IPS-18c (cell line): ENCODE data around the gene SSH2.

Experiments used
- H3K4me3 ChIP-seq: 2 replicates; pipeline ENCODE4 v1.7.0; 2013; ENCODE audit warnings: low read depth, mild to moderate bottlenecking, low read length, moderate library complexity; ENCODE audit not compliant: insufficient read depth
- H3K9me3 ChIP-seq: one replicate; pipeline ENCODE4 v1.6.1; 2013; ENCODE audit warnings: mild to moderate bottlenecking, low read length, moderate library complexity; ENCODE audit not compliant: control insufficient read depth, insufficient read depth

Gene SSH2

DNA sequence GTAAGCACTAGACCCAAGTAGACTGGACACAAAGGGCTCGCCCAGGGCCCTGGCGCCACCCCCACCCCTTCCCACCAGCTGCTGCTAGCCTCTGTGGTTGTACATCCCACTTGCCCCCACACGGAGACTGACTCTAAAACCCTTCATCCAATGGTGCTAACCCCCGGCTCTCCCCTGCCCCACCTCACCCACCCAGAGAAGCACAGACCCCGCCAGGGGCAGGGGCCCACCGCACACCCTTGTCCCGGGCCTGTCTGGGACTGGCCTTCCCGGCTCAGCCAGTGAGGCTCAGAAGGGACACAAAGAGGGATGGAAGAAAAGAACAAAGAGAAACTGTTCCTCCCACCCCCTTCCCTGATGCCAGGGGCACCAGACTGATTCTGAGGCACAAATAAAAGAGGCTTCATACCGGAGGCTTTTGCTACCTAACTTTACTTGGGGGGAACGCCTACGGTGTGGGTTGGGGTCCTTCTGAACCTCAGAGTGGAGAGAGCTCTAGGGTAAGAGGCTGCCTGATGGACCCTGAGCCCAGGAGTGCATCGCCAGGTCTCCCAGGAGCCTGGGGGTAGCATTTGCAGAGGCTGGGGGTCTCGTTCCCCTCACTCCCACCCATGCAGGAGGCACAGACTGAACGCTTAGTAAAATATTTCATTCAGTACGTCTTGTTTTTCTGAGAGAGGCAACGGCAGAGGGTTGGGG, 315.5 kb downstream of the SSH2 start:
- H3K9me3 ChIP-seq = peaks cover 4% of the 10 kb centered on the region

DNA sequence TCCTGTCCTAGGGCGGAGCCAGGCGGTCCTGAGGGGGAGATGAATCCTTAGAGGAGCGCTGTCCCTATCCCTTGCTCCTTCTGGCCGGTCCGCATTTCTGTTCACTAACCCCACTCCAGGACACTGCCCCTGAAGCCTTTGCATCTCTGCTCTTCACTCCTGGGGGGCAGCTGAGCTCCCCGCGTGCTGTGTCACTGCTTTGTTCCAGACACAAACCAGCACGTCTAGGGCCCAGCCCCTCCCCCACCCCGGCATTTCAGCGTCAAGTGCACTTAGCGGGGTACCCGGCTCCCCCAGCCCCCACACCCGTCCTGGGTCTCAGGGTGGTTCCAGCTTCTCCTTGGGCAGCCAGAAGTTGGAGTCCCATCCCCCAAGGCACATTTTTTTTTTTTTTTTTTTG, 316.2 kb downstream of the SSH2 start:
- Histone ChIP-seq H3K4me3 (peak overlapping the region; percentile 44), H3K9me3 (peaks cover 4% of the 10 kb centered on the region)

More for the DNA sequence above, 315.5 kb downstream of the SSH2 start:
- no peak overlapping the region for H3K4me3 ChIP-seq

DNA sequence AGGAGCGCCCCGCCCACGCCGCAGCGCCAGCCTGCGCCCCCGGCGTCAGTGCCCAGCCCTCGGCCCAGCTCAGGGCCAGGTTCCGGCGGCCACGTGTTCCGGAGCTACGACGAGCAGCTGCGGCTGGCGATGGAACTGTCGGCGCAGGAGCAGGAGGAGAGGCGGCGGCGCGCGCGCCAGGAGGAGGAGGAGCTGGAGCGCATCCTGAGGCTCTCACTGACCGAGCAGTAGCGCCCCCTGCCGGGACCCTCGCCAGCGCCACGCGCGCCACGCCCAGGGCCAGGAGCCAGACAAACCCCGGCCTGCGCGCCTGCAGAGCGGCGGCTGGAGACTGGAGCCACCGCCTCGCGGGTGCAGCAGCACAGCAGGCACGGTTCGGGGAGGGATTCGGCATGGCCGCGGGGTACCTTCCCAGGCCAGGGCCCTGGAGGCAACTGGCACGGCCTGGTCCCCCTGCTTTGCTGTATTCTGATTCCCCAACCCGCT, 316.6 kb downstream of the SSH2 start:
- Histone ChIP-seq H3K9me3 (peaks cover 4% of the 10 kb centered on the region), H3K4me3 (peak overlapping the region; percentile 44)

DNA sequence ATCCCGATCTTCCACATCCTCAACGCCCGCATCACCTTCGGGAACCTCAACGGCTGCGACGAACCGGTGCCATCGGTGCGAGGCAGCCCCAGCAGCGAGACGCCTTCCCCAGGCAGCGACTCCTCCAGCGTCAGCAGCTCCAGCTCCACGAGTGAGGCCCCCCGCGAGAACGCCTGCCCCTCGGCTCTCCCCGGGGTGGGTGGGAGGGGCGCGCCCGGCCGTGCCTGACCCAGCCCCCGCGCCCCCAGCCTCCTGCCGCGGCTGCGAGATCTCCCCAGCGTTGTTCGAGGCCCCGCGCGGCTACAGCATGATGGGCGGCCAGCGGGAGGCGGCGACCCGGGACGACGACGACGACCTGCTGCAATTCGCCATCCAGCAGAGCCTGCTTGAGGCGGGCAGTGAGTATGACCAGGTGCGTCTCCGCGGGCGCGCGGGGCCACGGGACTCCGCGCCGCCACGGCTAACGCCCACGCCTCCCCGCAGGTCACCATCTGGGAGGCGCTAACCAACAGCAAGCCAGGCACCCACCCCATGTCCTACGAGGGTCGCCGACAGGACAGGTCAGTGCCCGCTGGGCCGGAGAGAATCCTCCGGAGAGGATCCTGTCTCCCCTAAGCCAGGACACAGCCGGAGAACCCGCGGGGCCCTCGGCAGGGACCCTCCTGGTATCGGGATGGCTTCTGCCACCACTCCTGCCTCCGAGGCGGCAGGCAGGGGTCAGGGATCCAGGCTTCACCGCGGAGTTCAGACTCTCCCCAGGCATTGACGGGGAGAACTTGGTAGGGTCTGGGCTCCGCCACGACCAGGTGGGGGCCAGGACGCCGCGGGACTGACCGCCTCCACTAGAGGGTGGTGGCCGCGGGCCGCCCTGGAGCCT, 317.4 kb downstream of the SSH2 start:
- H3K9me3 ChIP-seq = peaks cover 4% of the 10 kb centered on the region
- no peak overlapping the region for H3K4me3 ChIP-seq

DNA sequence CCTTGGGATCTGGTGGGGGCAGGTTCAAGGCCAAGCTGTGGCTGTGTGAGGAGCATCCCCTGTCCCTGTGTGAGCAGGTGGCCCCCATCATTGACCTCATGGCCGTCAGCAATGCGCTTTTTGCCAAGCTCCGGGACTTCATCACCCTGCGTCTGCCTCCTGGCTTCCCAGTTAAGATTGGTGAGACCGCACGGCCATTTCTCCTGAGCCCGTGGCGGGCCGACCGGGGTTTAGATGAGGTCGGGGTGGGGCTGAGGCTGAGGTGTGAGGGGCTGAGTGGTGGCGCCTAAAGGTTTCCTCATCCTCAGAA, 318.0 kb downstream of the SSH2 start:
- peaks cover 4% of the 10 kb centered on the region for H3K9me3 ChIP-seq
- H3K4me3 ChIP-seq = no peak overlapping the region

DNA sequence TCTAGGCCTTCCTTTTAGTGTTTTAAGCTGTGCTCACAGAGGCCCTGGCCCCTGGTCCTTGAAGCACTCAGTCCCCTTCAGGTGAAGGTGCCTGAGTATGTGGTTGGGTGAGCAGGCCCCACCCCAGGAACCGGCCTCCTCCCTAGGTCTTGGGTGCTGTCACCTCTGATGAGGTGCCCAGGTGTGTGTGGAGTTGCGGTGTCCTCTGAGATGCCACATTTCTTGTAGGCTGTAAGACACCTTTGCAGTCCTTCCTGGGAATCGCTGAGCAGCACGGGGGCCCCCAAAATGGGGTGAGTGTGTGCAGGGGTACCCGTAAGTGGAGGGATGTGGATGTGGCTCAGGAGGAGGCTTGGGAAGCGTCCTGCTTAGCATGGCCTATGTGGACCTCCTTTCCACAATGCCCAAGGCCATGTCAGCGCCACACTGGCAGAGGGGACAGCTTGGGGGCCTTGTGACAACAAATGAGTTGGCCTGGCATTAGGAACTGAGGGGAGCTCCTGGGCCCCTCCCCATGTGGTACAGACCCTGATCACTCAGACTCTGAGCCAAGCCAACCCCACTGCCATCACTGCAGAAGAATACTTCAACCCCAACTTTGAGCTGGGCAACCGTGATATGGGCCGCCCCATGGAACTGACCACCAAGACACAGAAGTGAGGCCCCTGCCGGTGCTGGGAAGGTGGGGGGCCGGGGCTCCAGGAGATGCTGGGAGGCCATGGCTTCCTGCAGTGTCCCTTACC, 318.5 kb downstream of the SSH2 start:
- no peak overlapping the region for H3K4me3 ChIP-seq
- H3K9me3 ChIP-seq = peaks cover 4% of the 10 kb centered on the region

DNA sequence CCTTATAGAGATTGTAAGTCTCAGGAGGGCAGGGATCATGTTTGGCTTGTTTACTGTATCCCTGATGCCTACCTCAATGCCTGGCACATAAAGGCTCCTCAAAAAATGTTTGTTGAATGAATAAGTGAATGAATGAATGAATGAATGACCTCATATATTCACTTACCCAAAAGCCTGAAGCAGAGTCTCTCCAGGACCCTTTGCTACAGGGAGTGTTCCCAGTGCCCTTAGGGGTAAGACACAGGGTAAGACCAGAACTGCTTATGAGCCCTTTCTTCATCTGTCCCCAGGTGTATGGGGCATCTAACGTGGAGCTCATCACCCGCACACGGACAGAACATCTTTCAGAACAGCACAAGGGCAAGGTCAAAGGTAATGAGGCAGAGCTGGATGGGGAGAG, 319.6 kb downstream of the SSH2 start:
- Histone ChIP-seq H3K9me3 (peaks cover 2% of the 10 kb centered on the region), H3K4me3 (no peak overlapping the region)

DNA sequence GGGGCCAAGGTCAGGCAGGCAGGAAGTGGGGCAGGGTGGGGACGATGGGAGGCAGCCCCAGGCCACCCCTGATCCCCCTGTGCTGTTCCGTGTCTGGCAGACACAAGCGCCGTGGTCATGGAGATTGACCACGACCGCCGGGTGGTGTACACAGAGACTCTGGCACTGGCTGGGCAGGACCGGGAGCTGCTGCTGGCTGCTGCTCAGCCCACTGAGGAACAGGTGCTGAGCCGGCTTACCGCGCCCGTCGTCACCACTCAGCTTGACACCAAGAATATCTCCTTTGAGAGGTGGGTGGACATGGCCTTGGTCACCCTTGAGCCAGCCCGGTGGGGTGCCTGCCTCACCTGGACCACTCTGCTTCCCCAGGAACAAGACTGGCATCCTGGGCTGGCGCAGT, 321.0 kb downstream of the SSH2 start:
- H3K4me3 ChIP-seq = no peak overlapping the region
- peaks cover 2% of the 10 kb centered on the region for H3K9me3 ChIP-seq

DNA sequence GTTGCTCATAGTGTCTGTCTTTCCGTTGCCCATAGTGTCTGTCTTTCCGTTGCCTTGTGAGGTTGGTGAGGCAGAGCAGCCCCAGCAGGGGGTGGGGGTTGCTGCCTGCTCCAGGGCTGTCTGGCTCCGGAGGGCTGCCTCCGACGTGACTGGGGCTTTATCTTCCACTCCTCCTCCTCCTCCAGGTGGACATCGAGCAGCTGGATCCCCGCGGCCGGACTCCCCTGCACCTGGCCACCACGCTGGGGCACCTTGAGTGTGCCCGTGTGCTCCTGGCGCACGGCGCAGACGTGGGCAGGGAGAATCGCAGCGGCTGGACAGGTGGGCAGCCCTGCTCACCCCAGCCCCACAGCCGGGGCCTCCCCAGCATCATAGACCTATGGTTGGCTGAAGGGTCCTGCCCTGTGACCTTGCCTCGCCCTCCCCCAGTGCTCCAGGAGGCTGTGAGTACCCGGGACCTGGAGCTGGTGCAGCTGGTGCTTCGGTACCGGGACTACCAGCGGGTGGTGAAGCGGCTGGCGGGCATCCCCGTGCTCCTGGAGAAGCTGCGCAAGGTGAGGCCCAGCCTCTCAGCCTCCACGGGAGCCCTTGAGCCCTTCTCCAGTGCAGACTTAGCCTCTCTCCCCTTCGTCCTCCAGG, 322.4 kb downstream of the SSH2 start:
- H3K4me3 ChIP-seq = no peak overlapping the region

DNA sequence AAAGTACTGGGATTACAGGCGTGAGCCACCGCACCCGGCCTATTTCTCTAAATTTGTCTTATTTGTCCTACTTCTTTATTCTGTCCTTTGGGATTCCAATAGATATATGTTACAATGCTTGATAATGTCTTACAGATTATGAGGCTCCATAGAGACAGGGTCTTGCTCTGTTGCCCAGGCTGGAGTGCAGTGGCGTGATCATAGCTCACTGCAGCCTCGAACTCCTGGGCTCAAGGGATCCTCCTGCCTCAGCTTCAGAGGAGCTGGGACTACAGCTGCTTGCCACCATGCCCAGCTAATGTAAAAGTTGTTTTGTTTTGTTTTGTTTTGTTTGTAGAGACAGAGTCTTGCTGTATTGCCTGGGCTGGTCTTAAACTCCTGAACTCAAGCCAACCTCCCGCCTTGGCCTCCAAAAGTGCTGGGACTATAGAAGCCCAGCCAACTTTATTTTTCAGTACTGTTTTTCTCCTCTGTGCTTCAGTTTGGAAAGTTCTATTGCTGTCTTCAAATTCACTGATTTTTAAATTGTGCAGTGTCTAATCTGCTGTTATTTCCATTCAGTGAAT, 326.8 kb downstream of the SSH2 start:
- H3K4me3 ChIP-seq = no peak overlapping the region
- H3K9me3 ChIP-seq = no peaks in the 10 kb centered on the region

More for the DNA sequence above, 322.4 kb downstream of the SSH2 start:
- H3K9me3 ChIP-seq = peaks cover 1% of the 10 kb centered on the region

DNA sequence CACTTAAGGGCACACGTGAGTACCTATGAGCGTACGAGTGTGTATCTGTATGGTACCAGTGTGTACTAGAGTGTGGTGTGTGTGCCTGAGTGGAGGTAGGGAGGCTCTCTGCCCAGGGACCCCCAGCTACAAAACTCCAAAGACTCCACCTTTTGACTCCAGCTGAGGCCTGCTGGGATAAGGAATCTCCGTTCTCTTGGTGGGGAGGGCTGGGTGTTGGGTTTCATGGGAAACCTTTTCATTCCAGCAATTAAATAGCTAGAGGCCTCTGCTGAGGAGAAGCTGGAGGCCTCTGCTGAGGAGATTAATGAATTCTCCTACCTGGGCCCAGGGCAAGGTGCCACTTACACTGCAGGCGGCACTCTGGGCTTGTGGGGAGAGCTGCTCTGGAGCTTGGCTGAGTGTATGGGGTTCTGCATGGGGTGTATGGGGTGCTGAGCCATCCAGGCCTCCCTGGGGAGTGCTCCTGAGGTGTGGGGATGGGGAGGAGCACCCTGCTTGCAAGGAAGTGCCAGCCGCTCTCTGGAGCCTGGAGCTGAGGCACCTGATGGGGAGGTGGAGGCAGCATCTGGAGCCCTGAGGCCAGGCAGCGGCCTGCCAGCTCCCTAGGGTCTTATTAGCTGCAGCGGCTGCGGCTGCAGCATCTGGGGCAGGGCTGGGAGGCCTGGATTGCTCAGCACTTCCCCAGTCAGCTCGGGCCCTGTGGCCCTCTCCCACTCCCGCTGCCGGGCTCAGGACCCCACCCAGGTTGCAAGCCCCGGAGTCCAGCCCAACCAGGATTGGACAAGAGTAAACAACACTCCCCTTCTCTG, 332.5 kb downstream of the SSH2 start:
- H3K9me3 ChIP-seq = no peaks in the 10 kb centered on the region
- no peak overlapping the region for H3K4me3 ChIP-seq

DNA sequence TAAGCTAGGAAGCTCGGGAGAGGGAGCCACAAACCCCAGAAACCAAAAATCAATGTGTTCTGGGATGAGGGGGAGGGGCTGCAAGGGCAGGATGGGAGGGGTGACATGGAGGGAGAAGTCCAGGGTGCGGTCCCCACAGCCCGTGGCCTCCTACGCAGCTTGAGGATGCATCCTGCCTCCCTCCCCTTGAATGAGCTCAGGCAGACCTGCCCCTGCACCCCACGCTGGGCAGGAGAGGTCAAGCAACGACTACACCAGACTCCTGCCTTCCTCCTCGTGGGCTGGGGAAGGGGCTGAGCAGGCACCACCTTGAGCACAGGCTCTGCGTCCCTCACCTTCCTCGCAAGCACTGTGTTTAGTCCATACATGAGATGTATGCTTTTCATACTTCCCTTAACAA, 333.2 kb downstream of the SSH2 start:
- H3K9me3 ChIP-seq = no peaks in the 10 kb centered on the region
- H3K4me3 ChIP-seq = no peak overlapping the region

DNA sequence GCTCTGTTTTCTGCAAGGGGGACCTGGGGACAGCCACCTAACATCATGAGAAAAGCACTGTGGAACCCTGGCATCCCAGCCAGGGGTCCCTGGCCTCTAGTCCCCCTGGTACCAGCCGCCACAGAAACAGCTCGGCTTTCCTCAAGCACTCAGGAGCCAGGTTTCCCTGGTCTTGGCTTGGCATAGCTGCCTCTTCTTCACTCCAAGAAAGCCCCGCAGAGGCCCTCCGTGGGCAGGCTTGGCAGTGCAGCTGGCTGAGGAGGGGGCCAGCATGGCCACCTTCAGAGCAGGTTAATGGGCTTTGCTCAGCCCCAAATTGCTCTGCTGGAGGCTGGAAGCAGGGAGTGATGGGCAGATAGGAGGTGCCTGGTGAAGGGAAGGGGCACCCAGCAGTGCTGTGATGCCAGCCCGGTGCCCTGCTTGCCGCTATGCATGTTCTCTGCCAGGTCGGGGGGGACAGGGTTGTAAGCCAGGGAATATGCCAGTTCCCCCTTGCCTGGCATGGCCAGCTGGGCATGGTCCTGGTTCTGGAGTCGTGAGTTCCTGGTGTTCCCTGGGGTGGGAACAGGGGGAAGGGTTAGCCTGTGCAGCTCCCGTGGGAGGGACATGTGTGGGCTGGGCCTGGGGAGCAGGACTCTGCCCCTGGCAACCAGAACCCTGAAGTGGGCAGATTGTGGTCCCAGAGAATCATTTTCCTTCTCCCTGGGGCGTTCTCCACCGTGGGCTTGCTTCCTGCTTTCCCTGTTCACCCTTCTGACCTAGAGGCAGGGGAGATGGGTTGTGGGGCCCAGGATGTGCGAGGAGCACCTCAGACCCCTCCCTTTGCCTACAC, 333.9 kb downstream of the SSH2 start:
- no peaks in the 10 kb centered on the region for H3K9me3 ChIP-seq
- no peak overlapping the region for H3K4me3 ChIP-seq

DNA sequence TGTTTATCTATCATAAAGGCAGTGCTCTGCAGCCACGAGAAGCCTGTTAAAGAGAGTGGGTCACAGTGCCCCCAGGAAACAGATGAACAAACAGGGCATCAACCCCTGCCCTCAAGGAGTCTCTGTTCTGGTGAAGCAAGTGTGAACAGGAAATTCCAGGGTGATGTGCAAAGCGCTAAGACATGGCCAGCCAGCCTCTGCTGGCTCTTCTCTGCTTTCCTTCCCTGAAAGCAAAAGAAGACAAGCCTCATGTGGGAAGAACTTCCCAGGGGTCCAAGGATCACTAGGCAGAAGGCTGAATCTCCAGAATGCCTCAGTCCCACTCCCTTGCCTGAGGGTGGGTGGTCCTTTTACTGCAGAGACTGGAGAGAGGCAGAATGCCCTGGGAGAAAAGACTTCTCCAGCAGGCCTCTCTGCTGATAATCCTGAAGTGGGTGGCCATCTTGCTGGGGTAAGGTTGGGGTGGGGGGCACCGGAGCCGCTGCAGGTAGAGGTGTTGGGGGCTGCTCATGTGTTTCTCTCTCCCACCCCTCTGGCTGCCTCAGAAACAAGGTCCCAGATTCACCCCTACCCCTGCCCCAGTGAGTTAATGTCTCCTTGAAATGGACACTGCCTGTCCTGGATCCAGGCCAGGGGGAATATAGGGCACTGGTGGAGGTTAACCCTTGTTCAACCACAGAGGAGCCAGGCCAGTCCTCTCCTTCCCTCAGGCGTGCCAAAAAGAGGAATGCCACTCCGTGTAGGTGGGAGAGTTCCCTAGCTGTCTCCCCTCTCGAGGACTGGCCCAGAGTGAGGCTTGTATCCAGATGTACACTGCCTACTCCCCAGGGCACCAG, 334.7 kb downstream of the SSH2 start:
- Histone ChIP-seq H3K4me3 (no peak overlapping the region), H3K9me3 (no peaks in the 10 kb centered on the region)
